ENCODE data around the gene APOD. TPM values are rescaled to one million over a fixed set of nuclear protein-coding genes. Genes with fewer than 3 reads are reported as not detected.

APOD gene
- polyA plus RNA-seq, 5 donors = 3.5 to 6.5 (median 5.8) TPM

GRCh38 chr3:195531683-195532082, 52.1 kb downstream of the APOD start:
- no peak for DNase-seq

- DNase-seq = no peak
These were observed 57.2 kb downstream of the APOD start for GRCh38 chr3:195526492-195526891.

DNA sequence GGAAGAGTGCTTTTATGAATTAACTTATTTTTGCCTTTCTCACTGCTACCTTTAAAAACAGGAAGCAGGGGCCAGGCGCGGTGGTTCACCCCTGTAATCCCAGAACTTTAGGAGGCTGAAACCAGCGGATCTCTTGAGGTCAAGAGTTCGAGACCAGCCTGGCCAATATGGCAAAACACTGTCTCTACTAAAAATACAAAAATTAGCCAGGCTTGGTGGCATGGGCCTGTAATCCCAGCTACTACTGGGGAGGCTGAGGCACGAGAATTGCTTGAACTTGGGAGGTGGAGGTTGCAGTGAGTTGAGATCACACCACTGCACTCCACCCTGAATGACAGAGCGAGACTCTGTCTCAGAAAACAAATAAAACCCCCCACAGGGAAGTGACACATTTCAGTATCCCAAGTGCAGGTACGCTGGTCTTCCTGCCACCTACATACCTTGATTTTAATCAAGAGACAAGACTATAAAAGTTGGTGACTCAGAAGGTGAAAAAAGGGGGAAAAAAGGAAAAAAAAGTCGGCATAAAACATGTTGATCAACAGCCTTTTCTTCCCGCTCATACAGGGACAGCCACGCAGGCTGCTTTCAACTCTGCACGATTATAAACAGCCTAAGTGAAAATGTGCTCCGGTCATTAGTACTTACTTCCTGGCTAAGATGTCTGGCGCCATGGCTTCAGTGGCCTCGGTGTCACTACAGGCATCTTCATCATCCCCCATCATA, 59.4 kb downstream of the APOD start:
- no peak for DNase-seq

GRCh38 chr3:195522254-195523023, 61.3 kb downstream of the APOD start:
- no peak for DNase-seq

Other genes starting within 250 kb of the APOD start
- gene ACAP2, start 140.9 kb downstream of the APOD start, polyA plus RNA-seq (ENCODE audit: insufficient read depth in 1 of 5, insufficient read length in 5 of 5, low replicate concordance in 1 of 5) = 10 to 100 TPM; 31.8 to 59.5 (median 53.6) TPM
- gene PPP1R2, start 40.6 kb downstream of the APOD start, polyA plus RNA-seq (ENCODE audit: insufficient read depth in 1 of 5, insufficient read length in 5 of 5, low replicate concordance in 1 of 5) = 10 to 100 TPM; 46.9 to 70.4 (median 59.7) TPM
- gene MUC20, start 137.0 kb upstream of the APOD start, polyA plus RNA-seq (ENCODE audit: insufficient read depth in 1 of 5, insufficient read length in 5 of 5, low replicate concordance in 1 of 5) = 10 to 100 TPM in 4 of 5 donors, 1 to 10 TPM in 1; 8.0 to 20.4 (median 14.2) TPM
- gene MUC4, start 228.0 kb upstream of the APOD start, polyA plus RNA-seq (ENCODE audit: insufficient read depth in 1 of 5, insufficient read length in 5 of 5, low replicate concordance in 1 of 5) = 1 to 10 TPM in 2 of 5 donors, under 1 TPM in 3; 0.18 to 1.2 (median 0.46) TPM

Measured in right lung (tissue), 5 donors.